Coronary artery (tissue), 2 donors: Measurements from ENCODE around the gene UGT1A6.

Source experiments
- DNase-seq: peaks from one replicate; pipeline ENCODE4 v3.0.0-alpha.2; 2017; ENCODE audit warnings: low spot score
- H3K27ac ChIP-seq, 2 donors: fragments of 200-600 bp; sonication (generic); one replicate each; pipeline ENCODE4 v1.5.1; 2016 to 2019
- H3K4me3 ChIP-seq: fragments of 200-600 bp; sonication (generic); 2 replicates; pipeline ENCODE4 v1.5.1; 2016; ENCODE audit warnings: mild to moderate bottlenecking, moderate library complexity
- CTCF ChIP-seq: fragments of 200-600 bp; sonication (generic); IDR thresholded peaks from one replicate; pipeline ENCODE4 v1.5.1; 2019; ENCODE audit warnings: antibody characterized with exemption

UGT1A6 gene

GRCh38 chr2:233674314-233674713 is 18.4 kb upstream of the UGT1A6 start:
- Histone ChIP-seq H3K4me3 (no peak overlapping the region), H3K27ac (no peak overlapping the region)
- TF ChIP-seq CTCF, result no peak
- DNase-seq, result no peak

- no peak for DNase-seq
- Histone ChIP-seq H3K4me3 (no peak overlapping the region), H3K27ac (no peak overlapping the region)
These were observed 17.7 kb upstream of the UGT1A6 start for GRCh38 chr2:233674995-233675394.

GRCh38 chr2:233676046-233676445 is 16.6 kb upstream of the UGT1A6 start:
- H3K27ac ChIP-seq, result no peak overlapping the region
- no peak for TF ChIP-seq CTCF
- no peak overlapping the region for H3K4me3 ChIP-seq
- no peak for DNase-seq

More at GRCh38 chr2:233674995-233675394, 17.7 kb upstream of the UGT1A6 start:
- no peak for TF ChIP-seq CTCF

GRCh38 chr2:233679196-233679595 is 13.5 kb upstream of the UGT1A6 start:
- Histone ChIP-seq H3K4me3 (no peak overlapping the region), H3K27ac (no peak overlapping the region)
- no peak for DNase-seq
- no peak for TF ChIP-seq CTCF

- no peak for TF ChIP-seq CTCF
- Histone ChIP-seq H3K4me3 (no peak overlapping the region), H3K27ac (no peak overlapping the region)
- no peak for DNase-seq
These were observed 12.2 kb upstream of the UGT1A6 start for GRCh38 chr2:233680361-233681045.

GRCh38 chr2:233681521-233682099 is 11.1 kb upstream of the UGT1A6 start, which contains the start of gene UGT1A7:
Gene UGT1A7, plus strand, starts transcription at chr2:233681901. Its CDS starts 37 bp downstream, at chr2:233681938.
- Histone ChIP-seq H3K4me3 (no peak within 1 kb of the TSS), H3K27ac (no peak within 1 kb of the TSS)
- TF ChIP-seq CTCF, result no peak
- no peak for DNase-seq

GRCh38 chr2:233684640-233685039 is 8.1 kb upstream of the UGT1A6 start:
- no peak overlapping the region for H3K4me3 ChIP-seq
- no peak for TF ChIP-seq CTCF

More at GRCh38 chr2:233684640-233685039, 8.1 kb upstream of the UGT1A6 start:
- DNase-seq, result no peak
- H3K27ac ChIP-seq, result no peak overlapping the region
